C4-2B (cell line): Measurements from ENCODE around the gene MUC5B.
"Not testable (repeated sequence)": the region's sequence is repeated elsewhere in the genome, so short reads cannot be mapped to it uniquely, and the experiment has no call there.

Experiments used
- ZFX ChIP-seq: fragments of 450-650 bp; IDR thresholded peaks from 2 replicates; pipeline ENCODE4 v1.6.1; 2017
- TF ChIP-seq, protein P1 (sequence below): fragments of 450-650 bp; conservative IDR thresholded peaks from 2 replicates; pipeline ENCODE4 v1.5.1; 2017; ENCODE audit warnings: mild to moderate bottlenecking

DNA sequence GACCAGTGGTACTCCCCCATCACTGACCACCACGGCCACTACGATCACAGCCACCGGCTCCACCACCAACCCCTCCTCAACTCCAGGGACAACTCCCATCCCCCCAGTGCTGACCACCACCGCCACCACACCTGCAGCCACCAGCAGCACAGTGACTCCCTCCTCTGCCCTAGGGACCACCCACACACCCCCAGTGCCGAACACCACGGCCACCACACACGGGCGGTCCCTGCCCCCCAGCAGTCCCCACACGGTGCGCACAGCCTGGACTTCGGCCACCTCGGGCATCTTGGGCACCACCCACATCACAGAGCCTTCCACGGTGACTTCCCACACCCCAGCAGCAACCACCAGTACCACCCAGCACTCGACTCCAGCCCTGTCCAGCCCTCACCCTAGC is 24.2 kb downstream of the MUC5B start:
- TF ChIP-seq, protein P1, sequence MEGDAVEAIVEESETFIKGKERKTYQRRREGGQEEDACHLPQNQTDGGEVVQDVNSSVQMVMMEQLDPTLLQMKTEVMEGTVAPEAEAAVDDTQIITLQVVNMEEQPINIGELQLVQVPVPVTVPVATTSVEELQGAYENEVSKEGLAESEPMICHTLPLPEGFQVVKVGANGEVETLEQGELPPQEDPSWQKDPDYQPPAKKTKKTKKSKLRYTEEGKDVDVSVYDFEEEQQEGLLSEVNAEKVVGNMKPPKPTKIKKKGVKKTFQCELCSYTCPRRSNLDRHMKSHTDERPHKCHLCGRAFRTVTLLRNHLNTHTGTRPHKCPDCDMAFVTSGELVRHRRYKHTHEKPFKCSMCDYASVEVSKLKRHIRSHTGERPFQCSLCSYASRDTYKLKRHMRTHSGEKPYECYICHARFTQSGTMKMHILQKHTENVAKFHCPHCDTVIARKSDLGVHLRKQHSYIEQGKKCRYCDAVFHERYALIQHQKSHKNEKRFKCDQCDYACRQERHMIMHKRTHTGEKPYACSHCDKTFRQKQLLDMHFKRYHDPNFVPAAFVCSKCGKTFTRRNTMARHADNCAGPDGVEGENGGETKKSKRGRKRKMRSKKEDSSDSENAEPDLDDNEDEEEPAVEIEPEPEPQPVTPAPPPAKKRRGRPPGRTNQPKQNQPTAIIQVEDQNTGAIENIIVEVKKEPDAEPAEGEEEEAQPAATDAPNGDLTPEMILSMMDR = not testable (repeated sequence)
- not testable (repeated sequence) for TF ChIP-seq ZFX
